Heart right ventricle (tissue), 16 donors: ENCODE data around the gene NGEF. TPM values are rescaled to one million over a fixed set of nuclear protein-coding genes. Genes with fewer than 3 reads are reported as not detected.

Source experiments
- ATAC-seq, 8 donors: fragments of 200-7000 bp; cut with Tn5 transposase; one replicate each; pipeline ENCODE4 v1.9.1; 2020; ENCODE audit warnings: mild to moderate bottlenecking in 8 of 8, moderate library complexity in 8 of 8, moderate number of reproducible peaks in 1 of 8
- DNase-seq, 2 donors: peaks; one replicate each; pipeline ENCODE4 v3.0.0-alpha.2; 2020
- H3K27ac ChIP-seq, 10 donors: fragments of 200-600 bp; sonication (generic) in 2 of 10; one replicate each; pipeline versions ENCODE4 v1.5.0 to v1.8.0; 2020 to 2022; ENCODE audit warnings: mild to moderate bottlenecking in 3 of 10
- H3K27me3 ChIP-seq, 7 donors: fragments of 200-600 bp; one replicate each; pipeline ENCODE4 v1.8.0; 2021 to 2022; ENCODE audit warnings: mild to moderate bottlenecking in 2 of 7
- H3K36me3 ChIP-seq, 9 donors: fragments of 200-600 bp; sonication (generic) in 1 of 9; one replicate each; pipeline versions ENCODE4 v1.5.0 to v1.8.0; 2020 to 2022; ENCODE audit warnings: mild to moderate bottlenecking in 2 of 9
- H3K4me1 ChIP-seq, 9 donors: fragments of 200-600 bp; sonication (generic) in 1 of 9; one replicate each; pipeline versions ENCODE4 v1.5.0 to v1.8.0; 2020 to 2022; ENCODE audit warnings: mild to moderate bottlenecking in 4 of 9
- H3K4me3 ChIP-seq, 10 donors: fragments of 200-600 bp; sonication (generic) in 2 of 10; one replicate each; pipeline versions ENCODE4 v1.5.0 to v1.8.0; 2020 to 2022; ENCODE audit warnings: mild to moderate bottlenecking in 7 of 10, moderate library complexity in 2 of 10
- H3K9me3 ChIP-seq, 11 donors: fragments of 200-600 bp in 10 of 11; sonication (generic) in 2 of 11; one replicate each; pipeline versions ENCODE4 v1.5.0 to v1.8.0; 2013 to 2022; ENCODE audit warnings: mild to moderate bottlenecking in 2 of 11, control low read depth in 1 of 11, moderate library complexity in 1 of 11
- whole genome bisulfite sequencing, 2 donors: extraction: QIAGEN DNeasy Blood & Tissue Kit; methylation state at CpG; one replicate each; pipeline ENCODE4 v1.1.7; 2013; ENCODE audit warnings: inconsistent platforms in 1 of 2; 5-methylcytosine and 5-hydroxymethylcytosine counted together
- intact Hi-C, 10 donors: fragments of 100-400 bp; cut with DNase I; formaldehyde crosslinking; loops; one replicate each; pipeline versions ENCODE4 v1.11.1 to v1.14.2; 2022
- polyA plus RNA-seq, 2 donors: library from polyadenylated mRNA; stranded (reverse); fragments of 200-250 nt; gene quantifications; one replicate each; pipeline ENCODE4 v1.2.3, GENCODE V29; 2013
- total RNA-seq, 10 donors: library from RNA; stranded (reverse); fragmentation: NEBNext Ultra II Directional in 3 of 10; extraction: Animal tissue kit (Norgen Biotek cat#: 25700) in 3 of 10; gene quantifications; one replicate each; pipeline versions ENCODE4 v1.2.1 to v1.2.4, GENCODE V29; 2021 to 2023
- TF ChIP-seq, protein P1 (sequence below), 9 donors: fragments of 200-600 bp; sonication (generic) in 2 of 9; IDR thresholded peaks; one replicate each; pipeline versions ENCODE4 v1.5.0 to v1.8.0; 2021 to 2022; ENCODE audit warnings: antibody characterized with exemption in 9 of 9, mild to moderate bottlenecking in 5 of 9, moderate library complexity in 1 of 9
- donor health status: Arrhythmogenic right ventricular cardiomyopathy.
- donor health status: ischemic (EF 13 %, LVEDD 7.1; RV severe dilation, severe dysfunction).
- donor health status: healthy with polysubstance abuse.
- donor health status: DM: no; HTN: yes; CAD: no.
- donor health status: DM: no; HTN: no; CAD: no.
- donor health status: ischemic (EF 25% LVEDD 6.9; RV normal size, moderate dysfunction).
- donor health status: ischemic (EF 25% LVEDD 5.7; RV mildly dilated, moderate dysfunction).
- donor health status: healthy.
- donor health status: DM: yes; HTN: yes; CAD: no.
- donor health status: Ischemic cardiomyopathy.
- donor health status: ischemic (EF 35%, LVEDD 5.7; RV mildly dilated, moderate dysfunction).
- donor health status: nonischemic (EF 11% LVEDD 7.7; RV severe dilation, severe dysfunction).
- donor health status: DM: yes; HTN: yes; CAD: no.
- donor health status: PGD.
- donor health status: ischemic (EF 29% LVEDD 5.4; RV normal size, mild dysfunction).
- donor health status: nonischemic (EF 23%, LVEDD 6.1; RV moderate dilation, normal function).

NGEF gene
- total and polyA plus RNA-seq, 12 donors, result 0.27 to 0.75 (median 0.54) TPM; not detected in 3

DNA sequence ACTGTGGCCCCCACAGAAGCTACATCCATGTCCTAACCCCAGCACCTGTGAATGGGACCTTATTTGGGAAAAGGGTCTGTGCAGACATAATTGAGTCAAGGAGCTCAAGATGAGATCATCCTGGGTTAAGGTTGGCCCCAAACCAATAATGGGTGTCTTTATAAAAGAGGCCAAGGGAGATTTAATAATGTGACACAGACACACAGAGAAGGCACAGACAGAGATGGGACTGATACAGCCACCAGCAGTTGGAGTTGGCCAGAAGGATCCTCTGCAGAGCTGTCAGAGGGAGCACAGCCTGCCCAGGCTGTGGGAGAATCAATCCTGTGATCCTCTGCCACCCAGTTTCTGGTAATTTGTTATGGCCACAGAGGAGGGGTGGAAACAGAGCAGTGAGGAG, 116.9 kb downstream of the NGEF start:
- no peak for DNase-seq
- peaks cover 0 to 47% (median 10%) of the 10 kb centered on the region in 7 donors for H3K27me3 ChIP-seq
- H3K36me3 ChIP-seq, result no peaks in the 10 kb centered on the region
- peaks cover under 1 to 6% (median 4%) of the 10 kb centered on the region in 9 donors for H3K4me1 ChIP-seq
- no peak for ATAC-seq
- TF ChIP-seq, protein P1, sequence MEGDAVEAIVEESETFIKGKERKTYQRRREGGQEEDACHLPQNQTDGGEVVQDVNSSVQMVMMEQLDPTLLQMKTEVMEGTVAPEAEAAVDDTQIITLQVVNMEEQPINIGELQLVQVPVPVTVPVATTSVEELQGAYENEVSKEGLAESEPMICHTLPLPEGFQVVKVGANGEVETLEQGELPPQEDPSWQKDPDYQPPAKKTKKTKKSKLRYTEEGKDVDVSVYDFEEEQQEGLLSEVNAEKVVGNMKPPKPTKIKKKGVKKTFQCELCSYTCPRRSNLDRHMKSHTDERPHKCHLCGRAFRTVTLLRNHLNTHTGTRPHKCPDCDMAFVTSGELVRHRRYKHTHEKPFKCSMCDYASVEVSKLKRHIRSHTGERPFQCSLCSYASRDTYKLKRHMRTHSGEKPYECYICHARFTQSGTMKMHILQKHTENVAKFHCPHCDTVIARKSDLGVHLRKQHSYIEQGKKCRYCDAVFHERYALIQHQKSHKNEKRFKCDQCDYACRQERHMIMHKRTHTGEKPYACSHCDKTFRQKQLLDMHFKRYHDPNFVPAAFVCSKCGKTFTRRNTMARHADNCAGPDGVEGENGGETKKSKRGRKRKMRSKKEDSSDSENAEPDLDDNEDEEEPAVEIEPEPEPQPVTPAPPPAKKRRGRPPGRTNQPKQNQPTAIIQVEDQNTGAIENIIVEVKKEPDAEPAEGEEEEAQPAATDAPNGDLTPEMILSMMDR (IDR thresholded peaks at IDR 0.05), result no peak
- H3K4me3 ChIP-seq, result no peak overlapping the region
- intact Hi-C loops, result no loop called here
- H3K9me3 ChIP-seq, result no peaks in the 10 kb centered on the region
- H3K27ac ChIP-seq, result no peak overlapping the region

DNA sequence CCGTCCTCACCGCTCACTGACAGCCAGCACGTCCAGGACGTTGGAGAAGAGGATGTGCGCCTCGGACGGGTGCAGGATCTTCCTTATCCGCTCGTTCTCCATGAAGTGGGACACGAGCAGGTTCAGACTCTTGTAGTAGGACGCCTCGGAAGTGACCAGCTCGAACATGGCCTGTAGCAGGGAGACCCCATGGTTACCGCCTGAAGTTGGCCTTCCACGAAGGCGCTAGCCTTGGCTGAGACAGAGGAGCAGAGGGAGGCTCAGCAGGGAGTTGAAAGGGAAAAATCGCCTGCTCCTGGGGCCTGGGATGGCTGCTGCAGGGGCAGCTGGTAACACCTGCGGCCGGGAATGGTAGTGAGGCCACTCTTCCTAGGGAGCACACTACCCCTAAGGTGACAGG, 118.3 kb downstream of the NGEF start:
- WGBS, 2 donors, result 81 to 89% methylated on average over 19 of the region's 19 CpGs
- ATAC-seq (no peak), DNase-seq (no peak)
- Histone ChIP-seq H3K4me1 (peaks cover 0 to 10% (median 6%) of the 10 kb centered on the region in 9 donors), H3K27ac (no peak overlapping the region), H3K9me3 (no peaks in the 10 kb centered on the region), H3K27me3 (peaks cover 0 to 51% (median 7%) of the 10 kb centered on the region in 7 donors), H3K36me3 (no peaks in the 10 kb centered on the region), H3K4me3 (no peak overlapping the region)
- intact Hi-C loops, result no loop called here
- TF ChIP-seq, protein P1 (IDR thresholded peaks at IDR 0.05), result no peak

DNA sequence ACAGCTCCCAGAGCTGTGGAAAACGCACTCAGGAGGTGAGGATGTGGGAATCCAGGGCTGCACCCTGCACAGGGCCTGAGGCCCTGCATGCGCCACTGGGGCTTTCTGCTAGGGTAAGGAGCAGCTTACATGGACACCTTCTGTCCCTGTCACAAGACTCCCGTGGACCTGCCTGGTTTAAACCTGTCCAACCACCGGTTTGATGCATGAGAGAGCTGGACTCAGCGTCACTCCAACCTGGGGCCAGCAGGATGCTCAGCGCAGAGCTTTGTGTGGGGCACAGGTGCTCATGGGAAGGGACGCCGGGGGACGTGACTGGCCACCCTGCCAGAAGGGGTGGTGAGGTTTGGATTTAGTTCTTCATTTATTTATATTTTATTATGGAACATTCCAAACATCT, 118.8 kb downstream of the NGEF start:
- no peak for ATAC-seq
- H3K9me3 ChIP-seq, result no peaks in the 10 kb centered on the region
- peaks cover 0 to 51% (median 7%) of the 10 kb centered on the region in 7 donors for H3K27me3 ChIP-seq
- H3K27ac ChIP-seq, result no peak overlapping the region
- H3K4me1 ChIP-seq, result peaks cover 0 to 10% (median 6%) of the 10 kb centered on the region in 9 donors
- intact Hi-C loops, result no loop called here
- H3K4me3 ChIP-seq, result no peak overlapping the region
- H3K36me3 ChIP-seq, result no peaks in the 10 kb centered on the region
- DNase-seq, result no peak
- WGBS, 2 donors, result 88 to 92% methylated on average over 9 of the region's 9 CpGs
- TF ChIP-seq, protein P1 (IDR thresholded peaks at IDR 0.05), result no peak

DNA sequence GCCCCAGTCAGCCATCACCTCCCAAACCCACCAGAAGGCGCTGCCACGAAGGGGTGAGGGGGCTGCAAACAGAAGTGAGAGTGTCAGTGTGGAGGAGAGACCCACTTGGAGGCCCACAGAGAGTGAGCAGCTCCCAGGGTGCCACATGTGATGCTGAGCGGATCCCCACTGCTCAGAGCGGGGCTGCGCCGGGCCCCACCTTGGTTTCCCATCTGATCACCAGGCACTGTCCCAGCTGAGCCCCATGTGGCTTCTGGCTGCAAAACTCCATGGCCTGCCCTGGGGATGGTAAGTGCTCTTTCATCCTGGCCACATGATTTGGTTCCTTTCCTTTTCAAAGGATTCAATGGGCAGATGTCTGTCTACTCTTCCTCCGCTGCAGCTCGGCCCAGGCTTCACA, 119.2 kb downstream of the NGEF start:
- no peaks in the 10 kb centered on the region for H3K36me3 ChIP-seq
- TF ChIP-seq, protein P1 (IDR thresholded peaks at IDR 0.05), result no peak
- WGBS, 2 donors, result 92 to 93% methylated on average over 8 of the region's 8 CpGs
- no peak for ATAC-seq
- peaks cover 0 to 51% (median 7%) of the 10 kb centered on the region in 7 donors for H3K27me3 ChIP-seq
- no peak overlapping the region for H3K4me3 ChIP-seq
- no peaks in the 10 kb centered on the region for H3K9me3 ChIP-seq
- intact Hi-C loops, result no loop called here
- H3K27ac ChIP-seq, result no peak overlapping the region
- peaks cover 0 to 10% (median 6%) of the 10 kb centered on the region in 9 donors for H3K4me1 ChIP-seq
- no peak for DNase-seq
